ENCODE measurements around the gene ZNF688.
"Not testable (repeated sequence)": the region's sequence is repeated elsewhere in the genome, so short reads cannot be mapped to it uniquely, and the experiment has no call there.

Gene ZNF688

GRCh38 chr16:30555315-30556124 lies 16.0 kb downstream of the ZNF688 start:
- DNase-seq, result no peak

GRCh38 chr16:30554557-30555314 lies 16.8 kb downstream of the ZNF688 start:
- no peak for DNase-seq

GRCh38 chr16:30553393-30553899 lies 18.1 kb downstream of the ZNF688 start:
- DNase-seq, result no peak

DNA sequence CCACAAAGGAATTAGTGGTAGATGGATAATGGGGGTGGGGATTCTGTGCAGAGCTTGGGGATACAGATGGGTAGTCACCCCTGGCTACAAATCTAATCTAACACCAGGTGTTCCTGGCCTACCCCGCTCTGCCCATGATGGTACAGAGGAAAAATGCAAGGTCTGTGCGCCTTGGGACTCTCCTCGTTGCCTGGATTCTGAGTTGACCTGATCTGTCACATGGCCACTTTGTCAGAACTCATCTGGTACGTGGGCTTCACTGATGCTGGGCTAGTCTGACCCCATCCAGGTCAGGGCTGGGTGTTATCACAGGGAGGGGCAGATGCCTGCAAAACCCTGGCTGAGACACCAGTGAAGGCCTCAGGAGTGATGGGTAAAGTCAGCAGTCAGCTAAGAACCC lies 18.6 kb downstream of the ZNF688 start:
- DNase-seq, result no peak

- DNase-seq, result peak; percentile 68
These were observed 19.7 kb downstream of the ZNF688 start for GRCh38 chr16:30551781-30552180.

DNA sequence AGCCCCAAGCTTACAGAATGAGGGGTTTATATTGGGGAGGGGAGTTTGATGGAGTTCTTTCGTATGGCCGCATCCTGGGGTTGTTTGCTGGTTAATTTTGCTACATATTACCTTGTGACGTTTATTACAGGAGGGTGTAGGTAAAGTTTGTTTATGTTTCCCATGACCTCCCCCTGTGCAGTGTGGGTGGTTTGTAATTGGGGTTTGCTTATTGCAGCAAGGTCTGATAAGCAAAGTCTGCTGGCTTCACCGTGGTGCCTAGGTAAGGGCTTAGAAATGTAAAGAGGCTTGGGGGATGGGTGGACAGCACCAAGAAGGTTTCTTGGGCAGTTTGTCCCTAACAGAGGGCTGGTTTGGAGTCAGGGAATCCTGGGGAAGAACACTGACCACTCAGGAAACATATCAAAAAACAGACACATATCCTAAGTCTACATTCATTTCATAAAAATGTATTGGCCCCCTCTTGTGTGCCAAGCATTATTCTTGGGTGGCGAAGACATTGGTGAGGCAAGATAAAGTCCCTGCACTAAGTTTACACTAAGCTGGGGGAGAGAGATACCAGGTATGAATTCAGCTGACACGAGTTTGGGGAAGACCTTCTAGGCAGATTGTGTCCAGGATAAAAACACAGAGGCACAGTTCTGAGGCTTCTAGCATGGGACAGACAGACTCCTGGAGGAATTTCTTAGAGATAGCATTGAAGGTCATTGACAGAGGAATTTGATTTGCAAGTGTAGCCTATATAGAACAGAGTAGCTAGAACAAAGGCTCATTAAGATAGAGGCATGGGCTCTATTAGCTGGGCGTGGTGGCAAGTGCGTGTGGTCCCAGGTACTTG lies 22.9 kb downstream of the ZNF688 start:
- no peak for DNase-seq

- DNase-seq, result no peak
These were observed 25.4 kb downstream of the ZNF688 start for GRCh38 chr16:30546115-30546514.

GRCh38 chr16:30543067-30543466 lies 28.4 kb downstream of the ZNF688 start:
- DNase-seq, result no peak

DNA sequence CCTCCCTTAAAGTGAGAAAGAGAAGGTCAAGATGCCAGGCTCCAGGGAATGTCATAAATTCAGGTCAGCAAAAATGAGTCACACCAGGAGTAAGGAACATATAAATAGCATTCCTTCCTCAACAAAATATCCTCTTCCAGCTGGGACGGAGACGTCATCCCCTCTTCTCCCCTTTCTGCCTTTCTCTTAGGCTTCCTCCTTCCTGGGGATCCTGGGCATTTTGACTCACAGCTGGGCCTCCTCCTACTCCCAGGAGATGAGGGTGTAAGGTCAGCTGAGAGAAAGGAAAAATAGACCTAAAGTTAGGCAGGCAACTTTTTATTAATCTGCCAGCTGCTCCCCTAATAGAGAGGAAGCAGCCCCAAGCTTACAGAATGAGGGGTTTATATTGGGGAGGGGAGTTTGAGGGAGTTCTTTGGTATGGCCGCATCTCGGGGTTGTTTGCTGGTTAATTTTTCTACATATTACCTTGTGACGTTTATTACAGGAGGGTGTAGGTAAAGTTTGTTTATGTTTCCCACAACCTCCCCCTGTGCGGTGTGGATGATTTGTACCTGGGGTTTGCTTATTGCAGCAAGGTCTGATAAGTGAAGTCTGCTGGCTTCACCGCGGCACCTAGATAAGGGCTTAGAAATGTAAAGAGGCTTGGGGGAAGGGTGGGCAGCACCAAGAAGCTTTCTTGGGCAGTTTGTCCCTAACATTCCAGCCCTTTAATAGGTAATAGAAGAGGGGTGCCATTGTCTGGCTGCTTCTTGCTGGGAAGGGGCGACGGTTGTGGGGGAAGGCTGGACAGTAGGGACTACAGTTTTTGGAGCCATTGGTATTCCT lies 29.8 kb downstream of the ZNF688 start:
- DNase-seq, result no peak

GRCh38 chr16:30540916-30541464 lies 30.5 kb downstream of the ZNF688 start:
- not testable (repeated sequence) for DNase-seq

DNA sequence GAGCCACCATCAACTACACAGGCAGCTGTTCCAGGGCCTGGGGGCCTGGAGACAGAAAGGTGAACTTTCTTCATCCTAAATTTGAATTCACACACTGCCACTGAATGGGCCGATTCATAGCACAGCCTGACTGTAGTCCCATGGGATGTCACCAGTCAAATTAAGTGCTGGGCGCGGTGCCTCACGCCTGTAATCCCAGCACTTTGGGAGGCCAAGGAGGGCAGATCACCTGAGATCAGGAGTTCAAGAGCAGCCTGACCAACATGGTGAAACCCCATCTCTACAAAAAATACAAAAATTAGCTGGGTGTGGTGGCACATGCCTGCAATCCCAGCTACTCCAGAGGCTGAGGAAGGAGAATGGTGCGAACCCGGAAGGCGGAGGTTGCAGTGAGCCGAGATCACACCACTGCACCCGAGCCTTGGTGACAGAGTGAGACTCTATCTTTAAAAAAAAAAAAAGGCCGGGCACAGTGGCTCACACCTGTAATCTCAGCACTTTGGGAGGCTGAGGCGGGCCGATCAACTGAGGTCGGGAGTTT lies 31.5 kb downstream of the ZNF688 start:
- DNase-seq, result not testable (repeated sequence)

GRCh38 chr16:30539000-30539964 lies 32.2 kb downstream of the ZNF688 start:
- DNase-seq, result no peak

DNA sequence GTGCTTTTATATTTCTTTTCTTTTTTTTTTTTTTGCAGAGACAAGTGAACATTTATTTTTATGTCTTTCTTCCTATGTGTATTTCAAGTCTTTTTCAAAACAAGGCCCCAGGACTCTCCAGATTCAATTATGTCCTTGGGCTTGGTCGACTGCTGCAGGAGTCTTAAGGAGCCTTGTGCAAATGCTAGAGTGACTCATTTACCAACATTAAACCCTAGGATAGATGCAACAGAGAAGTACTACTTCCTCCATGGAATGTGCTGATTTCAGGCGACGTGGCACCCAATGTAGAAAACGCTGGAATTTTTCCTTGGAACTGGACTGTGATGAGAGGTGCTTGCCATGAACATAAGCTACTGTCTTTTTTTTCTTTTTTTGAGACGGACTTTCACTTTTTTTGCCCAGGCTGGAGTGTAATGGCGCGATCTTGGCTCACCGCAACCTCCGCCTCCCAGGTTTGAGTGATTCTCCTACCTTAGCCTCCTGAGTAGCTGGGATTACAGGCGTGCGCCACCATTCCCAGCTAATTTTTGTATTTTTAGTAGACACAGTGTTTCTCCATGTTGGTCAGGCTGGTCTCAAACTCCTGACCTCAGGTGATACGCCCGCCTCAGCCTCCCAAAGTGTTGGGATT lies 35.0 kb downstream of the ZNF688 start:
- not testable (repeated sequence) for DNase-seq

- DNase-seq, result peak; percentile 74
These were observed 35.7 kb downstream of the ZNF688 start for GRCh38 chr16:30535777-30536190.

- DNase-seq, result no peak
These were observed 36.3 kb downstream of the ZNF688 start for GRCh38 chr16:30535106-30535776.

GRCh38 chr16:30534368-30535105 lies 37.0 kb downstream of the ZNF688 start, which contains the start of gene ZNF747:
ZNF747 (minus strand) TSS chr16:30534858; CDS start chr16:30534679, 179 bp downstream.
- DNase-seq, result peak; percentile 92

GRCh38 chr16:30533748-30534367 lies 37.7 kb downstream of the ZNF688 start:
- peak; percentile 28 for DNase-seq

DNA sequence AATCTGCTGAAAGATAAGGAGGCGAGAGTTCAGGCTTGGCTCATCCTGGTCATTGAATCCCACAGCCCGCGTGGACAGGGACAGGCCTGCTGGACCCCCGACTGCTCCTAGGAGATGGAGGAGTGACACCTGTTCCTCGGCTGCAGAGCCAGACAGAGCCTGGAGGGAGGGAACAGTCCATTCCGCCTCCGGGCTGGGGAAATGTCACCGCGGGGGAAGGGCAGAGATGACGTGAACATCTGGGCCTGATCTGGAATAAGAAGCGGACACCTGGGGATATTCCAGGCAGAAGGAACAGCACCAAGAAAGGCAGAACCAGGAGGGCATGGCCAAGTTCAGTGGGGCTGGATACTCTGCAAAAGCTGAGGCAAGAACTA lies 38.4 kb downstream of the ZNF688 start:
- DNase-seq, result no peak
